GM18868 (cell line): ENCODE measurements around the gene MYOCD.

ENCODE experiments used
- ATAC-seq: cut with Tn5 transposase; IDR thresholded peaks from one replicate; pipeline ENCODE4 v1.9.1; 2021; ENCODE audit warnings: mild to moderate bottlenecking, moderate library complexity; ENCODE audit not compliant: unreplicated experiment

MYOCD gene

GRCh38 chr17:12743046-12743445 is 77.4 kb downstream of the MYOCD start:
- ATAC-seq: no peak

- no peak for ATAC-seq
Observed at GRCh38 chr17:12744298-12744697, 78.6 kb downstream of the MYOCD start.

- ATAC-seq: no peak
Observed at GRCh38 chr17:12744786-12745185, 79.1 kb downstream of the MYOCD start.

GRCh38 chr17:12745486-12745885 is 79.8 kb downstream of the MYOCD start:
- ATAC-seq: no peak

GRCh38 chr17:12756786-12757185 is 91.1 kb downstream of the MYOCD start:
- no peak for ATAC-seq

- no peak for ATAC-seq
Observed at GRCh38 chr17:12759090-12759489, 93.4 kb downstream of the MYOCD start.

- no peak for ATAC-seq
Observed at GRCh38 chr17:12765548-12765947, 99.9 kb downstream of the MYOCD start.

GRCh38 chr17:12768255-12768654 is 102.6 kb downstream of the MYOCD start:
- no peak for ATAC-seq

- no peak for ATAC-seq
Observed at GRCh38 chr17:12769981-12770380, 104.3 kb downstream of the MYOCD start.

- no peak for ATAC-seq
Observed at GRCh38 chr17:12773153-12773552, 107.5 kb downstream of the MYOCD start.

- ATAC-seq: peak; percentile 92
Observed at GRCh38 chr17:12789075-12789480, 123.4 kb downstream of the MYOCD start.

GRCh38 chr17:12789481-12790248 is 124.0 kb downstream of the MYOCD start, which contains the start of gene ARHGAP44:
TSS of gene ARHGAP44 (plus strand) at chr17:12789498. CDS start at chr17:12789839, 341 bp downstream.
- ATAC-seq: peak; percentile 81

- ATAC-seq: no peak
Observed at GRCh38 chr17:12790249-12791106, 124.8 kb downstream of the MYOCD start.

- no peak for ATAC-seq
Observed at GRCh38 chr17:12794919-12795532, 129.3 kb downstream of the MYOCD start.

GRCh38 chr17:12800855-12801365 is 135.2 kb downstream of the MYOCD start:
- no peak for ATAC-seq

GRCh38 chr17:12806630-12807029 is 140.9 kb downstream of the MYOCD start:
- ATAC-seq: no peak

- no peak for ATAC-seq
Observed at GRCh38 chr17:12808723-12809122, 143.0 kb downstream of the MYOCD start.

- ATAC-seq: no peak
Observed at GRCh38 chr17:12812877-12813276, 147.2 kb downstream of the MYOCD start.

GRCh38 chr17:12813664-12814063 is 148.0 kb downstream of the MYOCD start:
- no peak for ATAC-seq

- ATAC-seq: no peak
Observed at GRCh38 chr17:12814718-12815117, 149.0 kb downstream of the MYOCD start.

GRCh38 chr17:12815642-12816141 is 150.0 kb downstream of the MYOCD start:
- peak; percentile 100 for ATAC-seq
